GM12878 (cell line): ENCODE data around the gene CLMP. TPM values are rescaled to one million over a fixed set of nuclear protein-coding genes. Genes with fewer than 3 reads are reported as not detected.

ENCODE experiments used
- ATAC-seq: fragments of 200-7000 bp; cut with Tn5 transposase; 3 replicates; pipeline ENCODE4 v1.9.1; 2020; ENCODE audit warnings: mild to moderate bottlenecking, moderate library complexity
- BruUV-seq: library from RNA; stranded (reverse); fragments of 400-500 nt; replicated peaks from 2 replicates; lab custom pipeline; 2021; lab: Mats Ljungman, UMichigan
- CTCF ChIA-PET: fragments of 300-600 bp; sonication (Branson Sonifier 250); formaldehyde crosslinking; extraction: SDS; loops from one replicate; lab custom pipeline; 2021; ENCODE audit warnings: inconsistent platforms; lab: Yijun Ruan, JAX
- POLR2A ChIA-PET: fragments of 350-600 bp; formaldehyde crosslinking; extraction: SDS; loops from one replicate; lab custom pipeline; 2021; ENCODE audit warnings: inconsistent platforms; lab: Charles Lee
- RAD21 ChIA-PET: fragments of 300-600 bp; sonication (Branson Sonifier 250); formaldehyde crosslinking; loops from one replicate; lab custom pipeline; 2023; ENCODE audit warnings: antibody characterized with exemption; ENCODE audit not compliant: unreplicated experiment; lab: Charles Lee
- SMC1A ChIA-PET: fragments of 300-600 bp; sonication (Branson Sonifier 250); formaldehyde crosslinking; loops from one replicate; lab custom pipeline; 2023; ENCODE audit not compliant: unreplicated experiment, uncharacterized antibody; lab: Charles Lee
- DNase-seq: peaks from one replicate; pipeline ENCODE4 v3.0.0-alpha.2; 2011; ENCODE audit warnings: low read depth, low spot score
- FAIRE-seq: peaks from 3 replicates; lab custom pipeline; 2011; peaks lifted over from hg19 to GRCh38; lab: Jason Lieb, UNC
- H2AFZ ChIP-seq: 2 replicates; pipeline ENCODE4 v1.6.0; 2011; ENCODE audit warnings: low read depth, low read length, control low read depth; ENCODE audit not compliant: control insufficient read depth
- H3K27ac ChIP-seq: 2 replicates; pipeline ENCODE4 v1.5.1; 2011; ENCODE audit warnings: control low read depth; ENCODE audit not compliant: control insufficient read depth, insufficient read depth
- H3K27me3 ChIP-seq, 2 experiments: replicated peaks in 1 of 2; 2 replicates each; pipeline versions ENCODE4 v1.6.0 to v1.6.1; 2011; ENCODE audit warnings: low read length in 1 of 2; ENCODE audit not compliant: control insufficient read depth in 2 of 2, insufficient read depth in 2 of 2
- H3K36me3 ChIP-seq, 2 experiments: 2 replicates each; pipeline ENCODE4 v1.5.1; 2011; ENCODE audit warnings: low read length in 1 of 2; ENCODE audit not compliant: control insufficient read depth in 2 of 2, insufficient read depth in 2 of 2
- H3K4me1 ChIP-seq: 2 replicates; pipeline ENCODE4 v1.6.1; 2011; ENCODE audit warnings: mild to moderate bottlenecking, low read length, moderate library complexity, mixed read lengths; ENCODE audit not compliant: control insufficient read depth, insufficient read depth
- H3K4me2 ChIP-seq: 2 replicates; pipeline ENCODE4 v1.6.0; 2011; ENCODE audit warnings: control low read depth; ENCODE audit not compliant: control insufficient read depth, insufficient read depth
- H3K4me3 ChIP-seq: fragments of 200-600 bp; sonication (generic); 2 replicates; pipeline ENCODE4 v1.5.1; 2016
- H3K79me2 ChIP-seq: 2 replicates; pipeline ENCODE4 v1.6.0; 2011; ENCODE audit warnings: low read length; ENCODE audit not compliant: control insufficient read depth, insufficient read depth
- H3K9ac ChIP-seq: 2 replicates; pipeline ENCODE4 v1.8.0; 2011; ENCODE audit warnings: low read length, control low read depth, mixed read lengths; ENCODE audit not compliant: control insufficient read depth, insufficient read depth
- H3K9me3 ChIP-seq: replicated peaks from 3 replicates; pipeline ENCODE4 v1.5.1; 2011; ENCODE audit warnings: mild to moderate bottlenecking, low read length; ENCODE audit not compliant: control insufficient read depth, insufficient read depth
- H4K20me1 ChIP-seq: 2 replicates; pipeline ENCODE4 v1.6.0; 2011; ENCODE audit not compliant: control insufficient read depth, insufficient read depth
- CTCF ChIP-seq, 3 experiments: IDR thresholded peaks in 2 of 3; conservative IDR thresholded peaks in 1 of 3; 2 replicates each; pipeline ENCODE4 v1.5.1; 2011; ENCODE audit warnings: low read depth in 3 of 3, low read length in 3 of 3, mild to moderate bottlenecking in 3 of 3, control low read depth in 2 of 3, moderate library complexity in 2 of 3, inconsistent platforms in 1 of 3, mixed read lengths in 1 of 3; ENCODE audit not compliant: control insufficient read depth in 2 of 3, insufficient read depth in 1 of 3; ENCODE audit errors: extremely low read depth in 1 of 3
- EP300 ChIP-seq, 2 experiments: fragments of 150-350 bp in 1 of 2; IDR thresholded peaks; 2 replicates each; pipeline ENCODE4 v1.6.1; 2011 to 2012; ENCODE audit warnings: low read depth in 2 of 2, low read length in 2 of 2, borderline replicate concordance in 1 of 2, improper control_type of control experiment in 1 of 2, inconsistent platforms in 1 of 2; ENCODE audit not compliant: control insufficient read depth in 1 of 2
- FOS ChIP-seq: IDR thresholded peaks from 3 replicates; pipeline ENCODE4 v1.6.1; 2011; ENCODE audit warnings: borderline replicate concordance; ENCODE audit not compliant: insufficient read length; ENCODE audit errors: extremely low read depth
- FOXM1 ChIP-seq: IDR thresholded peaks from 2 replicates; pipeline ENCODE4 v1.6.1; 2012; ENCODE audit warnings: low read depth, mild to moderate bottlenecking, inconsistent platforms, low read length, moderate library complexity
- POLR2A ChIP-seq: IDR thresholded peaks from 2 replicates; pipeline ENCODE4 v1.6.1; 2011; ENCODE audit warnings: low read depth, mild to moderate bottlenecking, low read length
- SMAD5 ChIP-seq: IDR thresholded peaks from 2 replicates; pipeline ENCODE4 v1.6.1; 2016; ENCODE audit warnings: antibody characterized with exemption, low read depth
- ZBED1 ChIP-seq: IDR thresholded peaks from 2 replicates; pipeline ENCODE4 v1.6.1; 2016; ENCODE audit warnings: borderline replicate concordance
- WGBS: methylation state at CpG from one replicate; pipeline ENCODE4 v1.1.6; 2016; ENCODE audit warnings: low lambda C conversion rate; ENCODE audit not compliant: insufficient replicate concordance, insufficient coverage; ENCODE audit errors: missing lambda C conversion rate; 5-methylcytosine and 5-hydroxymethylcytosine counted together
- in situ Hi-C: fragments of 300-500 bp; cut with MboI; formaldehyde crosslinking; loops from 9 replicates; pipeline ENCODE4 v1.14.3; 2018; ENCODE audit warnings: mixed read lengths
- intact Hi-C: fragments of 100-400 bp; cut with micrococcal nuclease; formaldehyde crosslinking; loops from one replicate; pipeline ENCODE4 v1.14.2; 2022; ENCODE audit not compliant: unreplicated experiment
- polyA plus RNA-seq, 11 experiments: library from polyadenylated mRNA; depleted of rRNA in 4 of 11; unstranded in 6 of 11; stranded (reverse) in 5 of 11; fragments of >200 nt; fragmentation: Nextera tagmentation in 4 of 11; fragmentation: Illumina TruSeq in 1 of 11; extraction: Ambion mirVana in 4 of 11; extraction: Trizol in 1 of 11; gene quantifications; 1 replicate in 1 of 11; 2 replicates in 10 of 11; pipeline versions ENCODE4 v1.2.1 to v1.2.3, GENCODE V29; 2011 to 2016; ENCODE audit warnings: inconsistent platforms in 2 of 11, missing spikeins in 2 of 11, low read depth in 1 of 11
- total RNA-seq, 4 experiments: library from RNA; depleted of rRNA in 3 of 4; stranded (reverse); fragments of >200 nt in 3 of 4; fragmentation: Illumina TruSeq in 1 of 4; extraction: Trizol in 1 of 4; gene quantifications; 2 replicates each; pipeline versions ENCODE4 v1.2.1 to v1.2.3, GENCODE V29; 2013 to 2021

The CLMP gene
- total and polyA plus RNA-seq, 10 of the 15 experiments (the other 5 are each of a cell fraction or from before 2014, with no cell fraction given): 0.01 to 0.71 (median 0.20) TPM; not detected in 4

GRCh38 chr11:123057661-123058305 is 137.3 kb downstream of the CLMP start:
- POLR2A ChIA-PET: interaction anchor here (1.1 to 2.4 kb wide), 5 partner anchors 10 to 489 kb away, joined by 3 to 10 read pairs (median 3); no protein-coding TSS in a partner anchor
- in situ Hi-C loops: loop anchor here (25.0 kb wide), 1 partner anchor 1595 kb away; the partner anchor contains the start of genes SORL1 and SORL1-AS1
- Histone ChIP-seq H3K79me2 (peaks cover 49% of the 10 kb centered on the region), H3K27me3 (no peaks in the 10 kb centered on the region), H3K36me3 (peaks cover 27 to 43% of the 10 kb centered on the region in 2 experiments), H3K4me1 (no peaks in the 10 kb centered on the region; the same call in 1 of the 2 replicates), H3K4me2 (peak overlapping the region; percentile 78), H4K20me1 (peaks cover 23% of the 10 kb centered on the region; the same call in 1 of the 2 replicates), H3K27ac (no peak overlapping the region), H2AFZ (no peak overlapping the region), H3K9me3 (no peaks in the 10 kb centered on the region; the same call in 2 of the 3 replicates), H3K9ac (no peak overlapping the region), H3K4me3 (peak overlapping the region; percentile 94)
- SMC1A ChIA-PET: interaction anchor here (0.6 to 9.0 kb wide), 18 partner anchors 9 to 244 kb away, joined by 3 to 159 read pairs (median 6); no protein-coding TSS in a partner anchor
- DNase-seq (no peak), FAIRE-seq (no peak), ATAC-seq (no peak)
- TSS peak; percentile 52 for BruUV-seq
- intact Hi-C loops: no loop called here
- TF ChIP-seq POLR2A (0 out of 2 replicates have a peak, but pooled peaks have one; percentile 5), ZBED1 (no peak), FOS (no peak), SMAD5 (no peak), FOXM1 (no peak), EP300 (IDR thresholded peaks at IDR 0.05; ENCODE audit: borderline replicate concordance in 1 of 2, control insufficient read depth in 1 of 2, low read depth in 2 of 2, low read length in 2 of 2) (no peak), CTCF (IDR thresholded peaks at IDR 0.05 in 2 of 3, conservative IDR thresholded peaks at IDR 0.05 in 1 of 3; ENCODE audit: control insufficient read depth in 2 of 3, extremely low read depth in 1 of 3, insufficient read depth in 1 of 3, low read depth in 3 of 3, low read length in 3 of 3) (peak in 1 of 3 experiments; percentile 17; a peak in 1 of 6 replicates)
- RAD21 ChIA-PET: interaction anchor here (0.7 to 8.1 kb wide), 16 partner anchors 8 to 422 kb away, joined by 3 to 122 read pairs (median 4); no protein-coding TSS in a partner anchor
- CTCF ChIA-PET: interaction anchor here (0.8 to 11.6 kb wide), 26 partner anchors 13 to 519 kb away, joined by 3 to 387 read pairs (median 4); no protein-coding TSS in a partner anchor
- WGBS: 28% methylated on average over 5 of the region's 5 CpGs
